Ascending aorta (tissue), 2 donors: Measurements from ENCODE around the gene STAG2. TPM values are rescaled to one million over a fixed set of nuclear protein-coding genes. Genes with fewer than 3 reads are reported as not detected.

Source experiments
- DNase-seq, 2 donors: peaks; one replicate each; pipeline ENCODE4 v3.0.0-alpha.2; 2019; ENCODE audit warnings: low spot score in 2 of 2
- H3K27ac ChIP-seq, 2 donors: fragments of 200-600 bp; sonication (generic); one replicate each; pipeline ENCODE4 v1.5.1; 2016 to 2017; ENCODE audit warnings: mild to moderate bottlenecking in 1 of 2
- H3K27me3 ChIP-seq: fragments of 200-600 bp; sonication (generic); one replicate; pipeline ENCODE4 v1.5.1; 2017
- H3K36me3 ChIP-seq, 2 donors: fragments of 200-600 bp; sonication (generic); one replicate each; pipeline ENCODE4 v1.5.1; 2016
- H3K4me1 ChIP-seq, 2 donors: fragments of 200-600 bp; sonication (generic); one replicate each; pipeline ENCODE4 v1.5.1; 2016 to 2017; ENCODE audit warnings: mild to moderate bottlenecking in 1 of 2
- H3K4me3 ChIP-seq, 2 donors: fragments of 200-600 bp; sonication (generic); one replicate each; pipeline ENCODE4 v1.5.1; 2016 to 2017; ENCODE audit warnings: mild to moderate bottlenecking in 1 of 2
- H3K9me3 ChIP-seq, 2 donors: fragments of 200-600 bp; sonication (generic); one replicate each; pipeline ENCODE4 v1.5.1; 2016
- CTCF ChIP-seq, 3 experiments: fragments of 200-600 bp in 2 of 3; fragments of 450-650 bp in 1 of 3; sonication (generic) in 2 of 3; IDR thresholded peaks; one replicate each; pipeline ENCODE4 v1.5.1; 2016 to 2019; ENCODE audit warnings: antibody characterized with exemption in 3 of 3, mild to moderate bottlenecking in 1 of 3, moderate library complexity in 1 of 3
- intact Hi-C: fragments of 100-400 bp; cut with DNase I; formaldehyde crosslinking; loops from one replicate; pipeline ENCODE4 v1.15.1; 2023
- total RNA-seq: library from RNA; depleted of rRNA; stranded (reverse); fragments of >200 nt; gene quantifications from one replicate; pipeline ENCODE4 v1.1.0, GENCODE V29; 2016

The STAG2 gene
- total RNA-seq, 1 donor from 2014 or later: 22.7 TPM

GRCh38 chrX:123965712-123966111, 4.2 kb downstream of the STAG2 start:
- H3K27ac ChIP-seq: no peak overlapping the region
- H3K27me3 ChIP-seq: no peaks in the 10 kb centered on the region
- TF ChIP-seq CTCF (IDR thresholded peaks at IDR 0.05): no peak
- H3K4me1 ChIP-seq: no peaks in the 10 kb centered on the region
- no peaks in the 10 kb centered on the region for H3K36me3 ChIP-seq
- no peaks in the 10 kb centered on the region for H3K9me3 ChIP-seq
- DNase-seq: no peak
- intact Hi-C loops: loop anchor here (10.0 kb wide), 4 partner anchors 99 to 289 kb away; partner anchors contain the start of gene THOC2
- no peak overlapping the region for H3K4me3 ChIP-seq

DNA sequence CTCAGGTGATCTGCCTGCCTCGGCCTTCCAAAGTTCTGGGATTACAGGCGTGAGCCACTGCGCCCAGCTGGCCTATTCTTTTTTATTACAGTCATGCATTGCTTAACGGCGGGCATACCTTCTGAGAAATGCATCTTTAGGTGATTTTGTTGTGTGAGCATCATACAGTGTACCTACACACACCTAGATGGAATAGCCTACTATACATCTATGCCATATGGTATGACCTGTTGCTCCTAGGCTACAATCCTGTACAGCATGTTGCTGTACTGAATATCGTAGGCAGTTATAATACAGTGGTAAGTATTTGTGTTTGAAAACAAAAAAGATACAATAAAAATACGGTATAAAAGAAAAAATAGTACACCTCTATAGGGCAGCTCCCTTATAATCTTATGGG, 6.0 kb downstream of the STAG2 start:
- intact Hi-C loops: loop anchor here (10.0 kb wide), 4 partner anchors 97 to 287 kb away; partner anchors contain the start of gene THOC2
- Histone ChIP-seq H3K4me1 (peaks cover 0 to 3% of the 10 kb centered on the region in 2 donors), H3K27me3 (no peaks in the 10 kb centered on the region), H3K27ac (no peak overlapping the region), H3K4me3 (no peak overlapping the region), H3K9me3 (no peaks in the 10 kb centered on the region), H3K36me3 (no peaks in the 10 kb centered on the region)
- TF ChIP-seq CTCF (IDR thresholded peaks at IDR 0.05): no peak
- DNase-seq: no peak

- no peak for DNase-seq
- intact Hi-C loops: loop anchor here (10.0 kb wide), 4 partner anchors 96 to 286 kb away; partner anchors contain the start of gene THOC2
- Histone ChIP-seq H3K36me3 (no peaks in the 10 kb centered on the region), H3K9me3 (no peaks in the 10 kb centered on the region), H3K4me1 (peaks cover 0 to 7% of the 10 kb centered on the region in 2 donors), H3K27me3 (no peaks in the 10 kb centered on the region), H3K27ac (no peak overlapping the region), H3K4me3 (no peak overlapping the region)
- no peak for TF ChIP-seq CTCF (IDR thresholded peaks at IDR 0.05)
Measured at GRCh38 chrX:123968383-123969050, 7.0 kb downstream of the STAG2 start.

DNA sequence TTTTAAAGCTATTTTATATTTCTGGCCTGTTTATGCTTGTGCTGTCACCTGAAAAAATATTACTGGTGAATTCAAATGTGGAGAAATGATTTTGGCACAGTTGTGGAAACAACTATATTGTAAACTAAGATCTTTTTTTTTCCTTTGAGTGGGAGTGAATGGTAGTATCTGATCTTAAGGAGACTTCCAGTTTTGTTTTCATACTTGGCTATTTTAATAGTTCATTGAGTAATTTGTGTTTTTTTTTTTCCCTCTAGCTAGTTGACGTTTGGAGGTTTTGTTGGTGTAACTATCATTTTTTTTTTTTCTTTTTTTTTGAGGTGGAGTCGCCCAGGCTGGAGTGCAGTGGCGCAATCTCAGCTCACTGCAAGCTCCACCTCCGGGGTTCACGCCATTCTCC, 10.5 kb downstream of the STAG2 start:
- Histone ChIP-seq H3K9me3 (no peaks in the 10 kb centered on the region), H3K27me3 (no peaks in the 10 kb centered on the region), H3K27ac (no peak overlapping the region), H3K36me3 (no peaks in the 10 kb centered on the region), H3K4me1 (peaks cover 0 to 18% of the 10 kb centered on the region in 2 donors), H3K4me3 (no peak overlapping the region)
- intact Hi-C loops: no loop called here
- no peak for DNase-seq
- no peak for TF ChIP-seq CTCF (IDR thresholded peaks at IDR 0.05)

DNA sequence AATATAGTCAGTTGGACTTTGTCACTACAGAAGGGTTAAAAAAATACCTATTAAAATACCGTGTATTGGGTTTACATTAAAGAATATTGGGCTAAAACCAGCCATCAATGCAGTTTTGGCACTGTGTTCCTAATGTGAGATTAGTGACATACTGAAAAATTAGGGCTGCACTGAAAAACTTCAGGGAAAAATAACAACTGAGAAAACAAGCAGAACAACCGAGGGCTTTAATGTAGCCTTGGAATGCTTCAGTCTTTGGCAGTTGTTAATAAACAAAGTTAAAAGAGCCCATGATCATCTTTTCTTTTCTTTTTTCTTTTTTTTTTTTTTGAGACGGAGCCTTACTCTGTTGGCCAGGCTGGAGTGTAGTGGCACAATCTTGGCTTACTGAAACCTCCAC, 12.4 kb downstream of the STAG2 start:
- Histone ChIP-seq H3K9me3 (no peaks in the 10 kb centered on the region), H3K4me1 (peaks cover 0 to 18% of the 10 kb centered on the region in 2 donors), H3K36me3 (no peaks in the 10 kb centered on the region), H3K27me3 (no peaks in the 10 kb centered on the region), H3K27ac (peak overlapping the region; percentile 24 to 72), H3K4me3 (no peak overlapping the region)
- intact Hi-C loops: no loop called here
- no peak for TF ChIP-seq CTCF (IDR thresholded peaks at IDR 0.05)
- no peak for DNase-seq
